ENCODE data around the gene SMAD3. TPM values are rescaled to one million over a fixed set of nuclear protein-coding genes. Genes with fewer than 3 reads are reported as not detected.

SMAD3 gene
- total and polyA plus RNA-seq, 2 of the 8 experiments (the other 6 are each of a cell fraction or from before 2014, with no cell fraction given): 10.1 to 12.4 TPM

GRCh38 chr15:67181221-67181639 is 115.8 kb downstream of the SMAD3 start:
- Histone ChIP-seq H3K4me1 (replicated peaks in 1 of 4; ENCODE audit: control insufficient read depth in 3 of 4, insufficient read depth in 4 of 4, low read length in 3 of 4) (peaks cover 4 to 8% (median 6%) of the 10 kb centered on the region in 4 experiments), H3K4ac (replicated peaks; ENCODE audit: insufficient read length, low read depth, low read length) (no peak overlapping the region), H2AFZ (ENCODE audit: low read length) (no peak overlapping the region), H3K56ac (replicated peaks; ENCODE audit: insufficient read length, low read depth, low read length) (no peak overlapping the region), H2BK5ac (ENCODE audit: low read depth, low read length) (no peak overlapping the region), H3K14ac (ENCODE audit: insufficient read length) (no peak overlapping the region), H3K9ac (replicated peaks in 1 of 4; ENCODE audit: extremely low read depth in 1 of 4, low read depth in 3 of 4, low read length in 3 of 4) (no peak overlapping the region), H3K36me3 (ENCODE audit: control insufficient read depth in 2 of 4, insufficient read depth in 4 of 4, low read length in 3 of 4) (no peaks in the 10 kb centered on the region; a peak in 2 of 8 replicates), H2BK20ac (ENCODE audit: low read length) (no peak overlapping the region), H3K4me2 (ENCODE audit: insufficient read depth in 1 of 2, low read depth in 2 of 2, low read length in 2 of 2) (no peak overlapping the region), H3K23ac (ENCODE audit: insufficient read length) (no peak overlapping the region), H4K20me1 (replicated peaks in 1 of 2; ENCODE audit: control insufficient read depth in 1 of 2, insufficient read depth in 2 of 2, low read length in 2 of 2) (peaks cover 0 to 4% of the 10 kb centered on the region in 2 experiments), H2BK120ac (replicated peaks; ENCODE audit: low read depth, low read length) (no peak overlapping the region), H2BK12ac (ENCODE audit: low read depth, low read length) (no peak overlapping the region), H3K18ac (ENCODE audit: extremely low read depth, low read length) (no peak overlapping the region), H4K91ac (replicated peaks; ENCODE audit: insufficient read length, low read length) (no peak overlapping the region), H3K4me3 (ENCODE audit: extremely low read depth in 1 of 4, insufficient read depth in 2 of 4, low read depth in 3 of 4, low read length in 4 of 4) (no peak overlapping the region), H2AK5ac (ENCODE audit: low read depth, low read length) (no peak overlapping the region), H4K8ac (ENCODE audit: extremely low read depth, insufficient read depth, low read length) (no peak overlapping the region), H3K9me3 (ENCODE audit: insufficient read depth in 2 of 2, low read depth in 1 of 2, low read length in 1 of 2) (no peaks in the 10 kb centered on the region), H3K27ac (ENCODE audit: low read depth, low read length) (no peak overlapping the region), H3K23me2 (ENCODE audit: low read depth, low read length) (no peaks in the 10 kb centered on the region), H3K27me3 (replicated peaks in 1 of 4; ENCODE audit: control insufficient read depth in 3 of 4, extremely low read depth in 1 of 4, insufficient read depth in 3 of 4, low read length in 3 of 4) (no peaks in the 10 kb centered on the region), H2BK15ac (ENCODE audit: low read length) (no peak overlapping the region), H4K5ac (ENCODE audit: insufficient read length, low read depth, low read length) (no peak overlapping the region), H3K79me1 (ENCODE audit: low read depth, low read length) (peaks cover 2% of the 10 kb centered on the region; the same call in 1 of the 2 replicates), H3K79me2 (ENCODE audit: control insufficient read depth in 1 of 2, insufficient read depth in 2 of 2, low read length in 2 of 2) (no peaks in the 10 kb centered on the region)
- 97% methylated on average over 8 of the region's 15 CpGs; no CpG with 5 or more reads in 1 of the 2 experiments for WGBS, 2 experiments (ENCODE audit: extremely low coverage in 1 of 2, insufficient coverage in 1 of 2, insufficient read length in 1 of 2, insufficient replicate concordance in 2 of 2, low coverage in 1 of 2, low lambda C conversion rate in 2 of 2, missing lambda C conversion rate in 1 of 2)
- ChIA-PET CTCF (ENCODE audit: partially characterized antibody) (interaction anchor here (0.6 to 1.4 kb wide), 4 partner anchors 27 to 265 kb away, joined by 3 to 4 read pairs (median 3); no protein-coding TSS in a partner anchor), POLR2A (ENCODE audit: partially characterized antibody) (interaction anchor here (0.9 to 1.3 kb wide), 3 partner anchors 12 to 32 kb away, joined by 3 to 5 read pairs (median 3); no protein-coding TSS in a partner anchor)
- no peak for DNase-seq (ENCODE audit: low read depth in 1 of 2, low spot score in 2 of 2)
- no peak for FAIRE-seq
- TF ChIP-seq ATF2 (IDR thresholded peaks at IDR 0.05; ENCODE audit: low read length): no peak
- no peak for TF ChIP-seq RXRA (IDR thresholded peaks at IDR 0.05; ENCODE audit: insufficient read depth, low read depth, low read length)
- no peak for TF ChIP-seq GABPA (IDR thresholded peaks at IDR 0.05; ENCODE audit: borderline replicate concordance, insufficient read depth, low read length)
- no peak for TF ChIP-seq TCF12 (IDR thresholded peaks at IDR 0.05; ENCODE audit: low read depth, low read length)
- TF ChIP-seq CTCF (IDR thresholded peaks at IDR 0.05; ENCODE audit: control extremely low read depth in 1 of 3, insufficient read depth in 1 of 3, low read depth in 1 of 3, low read length in 3 of 3): peak in 2 of 3 experiments; percentile 3 to 36; a peak in 1 of 4 replicates
- peak; percentile 33 to 46; a peak in 3 of 4 replicates for TF ChIP-seq RAD21 (IDR thresholded peaks at IDR 0.05 in 1 of 2, conservative IDR thresholded peaks at IDR 0.05 in 1 of 2; ENCODE audit: low read depth in 2 of 2, low read length in 2 of 2)
- TF ChIP-seq SP4 (IDR thresholded peaks at IDR 0.05; ENCODE audit: low read length): no peak
- TF ChIP-seq SIX5 (IDR thresholded peaks at IDR 0.05; ENCODE audit: low read depth, low read length): no peak
- no peak for TF ChIP-seq SIRT6 (IDR thresholded peaks at IDR 0.05; ENCODE audit: low read length)

All from H1 (cell line).